HT-29 (cell line): Measurements from ENCODE around the gene DRAM1. TPM values are rescaled to one million over a fixed set of nuclear protein-coding genes. Genes with fewer than 3 reads are reported as not detected.
"Not testable (repeated sequence)": the region's sequence is repeated elsewhere in the genome, so short reads cannot be mapped to it uniquely, and the experiment has no call there.

Source experiments
- DNase-seq: peaks from one replicate; pipeline ENCODE4 v3.0.0-alpha.2; 2015; ENCODE audit warnings: low spot score
- total RNA-seq: library from RNA; depleted of rRNA; stranded (reverse); fragments of >200 nt; shearing (Covaris generic); gene quantifications from 2 replicates; pipeline ENCODE4 v1.2.3, GENCODE V29; 2014; rRNA removed

DRAM1 gene, protein sequence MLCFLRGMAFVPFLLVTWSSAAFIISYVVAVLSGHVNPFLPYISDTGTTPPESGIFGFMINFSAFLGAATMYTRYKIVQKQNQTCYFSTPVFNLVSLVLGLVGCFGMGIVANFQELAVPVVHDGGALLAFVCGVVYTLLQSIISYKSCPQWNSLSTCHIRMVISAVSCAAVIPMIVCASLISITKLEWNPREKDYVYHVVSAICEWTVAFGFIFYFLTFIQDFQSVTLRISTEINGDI
- total RNA-seq = 1.1 and 1.4 TPM in 2 replicates

GRCh38 chr12:101876861-101877805 lies at the start of gene DRAM1:
DRAM1 (plus strand) TSS chr12:101877580; CDS start chr12:101877790, 210 bp downstream.
- peak; percentile 76 for DNase-seq

DNA sequence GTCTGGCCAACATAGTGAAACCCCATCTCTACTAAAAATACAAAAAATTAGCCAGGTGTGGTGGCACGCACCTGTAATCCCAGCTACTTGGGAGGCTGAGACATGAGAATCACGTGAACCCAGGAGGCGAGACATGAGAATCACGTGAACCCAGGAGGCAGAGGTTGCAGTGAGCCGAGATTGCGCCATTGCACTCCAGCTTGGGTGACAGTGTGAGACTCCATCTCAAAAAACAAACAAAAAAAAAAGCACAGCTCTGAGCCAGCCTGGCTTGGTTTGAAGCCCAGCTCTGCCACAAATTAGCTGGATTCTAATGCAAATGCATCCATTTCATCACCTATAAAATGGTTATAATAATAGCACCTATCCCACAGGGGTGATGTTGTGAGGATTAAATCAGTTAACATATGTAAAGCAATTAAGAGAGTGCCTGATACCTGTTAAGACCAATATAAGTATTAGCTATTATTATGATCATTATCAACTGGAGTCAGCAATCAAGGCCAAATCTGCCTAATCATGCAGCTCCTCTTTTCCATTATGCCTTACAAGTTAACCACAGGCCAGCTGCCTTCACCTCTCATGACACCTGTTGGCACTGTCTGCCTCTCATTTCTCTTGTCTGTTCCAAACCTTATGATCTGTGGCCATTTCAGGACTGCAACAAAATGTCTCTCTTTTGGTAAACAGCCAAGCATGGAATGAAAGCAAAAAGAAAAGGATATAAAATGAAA lies 48.8 kb upstream of the DRAM1 start:
- DNase-seq = no peak

DNA sequence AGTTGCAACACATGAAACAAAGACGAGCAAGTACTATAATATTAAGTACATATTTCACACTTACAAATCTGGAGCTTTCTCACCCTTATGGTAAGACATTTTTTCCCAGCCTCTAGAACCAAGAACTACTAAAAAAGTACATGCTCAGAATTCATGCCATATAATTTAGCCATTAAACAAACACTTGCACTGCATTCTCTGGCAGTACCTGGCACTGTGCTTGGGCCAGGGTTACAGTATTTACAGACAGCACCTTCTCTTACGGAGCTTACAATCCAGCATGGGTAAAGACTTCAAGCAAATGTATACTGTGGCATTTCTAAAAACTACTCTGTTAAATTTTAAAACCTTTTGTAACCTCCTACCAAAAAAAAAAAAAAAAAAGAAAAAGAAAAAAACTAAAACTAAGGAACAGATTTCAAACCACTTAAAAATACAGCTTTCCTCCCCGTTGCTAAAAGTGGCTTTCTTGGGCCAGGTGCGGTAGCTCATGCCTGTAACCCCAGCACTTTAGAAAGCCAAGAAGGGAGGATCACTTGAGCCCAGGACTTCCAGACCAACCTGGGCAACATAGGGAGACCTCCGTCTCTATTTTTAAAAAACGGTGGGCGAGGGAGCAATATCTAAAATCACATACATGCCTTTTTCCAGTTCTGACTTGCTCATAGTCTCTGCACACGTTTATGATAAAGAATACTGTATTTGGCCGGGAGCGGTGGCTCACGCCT lies 47.6 kb upstream of the DRAM1 start:
- DNase-seq = peak; percentile 15

DNA sequence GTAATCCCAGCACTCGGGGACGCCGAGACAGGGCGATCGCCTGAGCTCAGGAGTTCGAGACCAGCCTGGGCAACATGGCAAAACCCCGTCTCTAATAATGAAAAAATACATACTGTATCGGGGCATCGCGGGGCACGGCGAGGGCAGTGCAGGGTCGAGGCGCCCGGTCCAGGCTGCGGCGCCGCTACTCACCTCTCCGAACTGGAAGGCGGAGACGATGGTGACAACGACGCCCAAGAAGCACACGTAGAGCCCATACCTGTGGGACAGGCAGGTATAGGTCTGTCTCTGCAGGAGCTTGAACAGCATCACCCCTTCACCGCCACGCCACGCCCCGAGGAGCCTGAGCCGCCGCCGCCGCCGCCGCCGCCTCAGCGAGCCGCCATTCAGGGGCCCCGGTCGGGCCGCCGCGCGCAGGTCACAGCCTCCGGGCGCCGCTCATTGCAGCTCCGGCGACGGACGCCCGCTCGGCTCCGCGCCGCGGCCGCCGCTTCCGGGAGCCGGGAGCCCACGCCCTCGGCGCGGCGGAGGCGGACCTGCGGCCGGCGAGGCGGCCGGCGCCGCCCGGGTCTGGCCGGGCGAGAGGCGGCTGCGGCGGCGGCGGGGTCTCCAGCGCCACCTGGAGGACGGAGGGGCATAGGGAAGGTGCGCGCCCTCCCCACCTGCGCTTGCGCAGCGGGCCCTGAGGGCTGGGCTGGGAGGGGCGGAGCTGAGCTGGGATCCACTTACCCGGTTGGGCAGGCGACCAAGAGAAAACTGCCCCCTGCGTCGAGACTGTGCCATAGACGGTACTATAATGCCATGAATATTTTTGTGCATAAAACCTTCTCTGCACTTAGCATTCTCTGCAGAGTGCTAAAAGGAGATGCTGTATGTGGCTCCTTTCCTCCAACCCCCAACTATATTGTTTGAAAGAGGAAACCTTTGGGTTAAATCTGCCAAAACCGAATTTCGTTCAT lies 46.7 kb upstream of the DRAM1 start, which contains the start of gene GNPTAB:
TSS of gene GNPTAB (minus strand) at position 593 of the 959 bp plus-strand sequence. CDS start at position 309, 284 bp downstream.
- peak; percentile 87 for DNase-seq

GRCh38 chr12:101832030-101832429 lies 45.4 kb upstream of the DRAM1 start:
- no peak for DNase-seq

DNA sequence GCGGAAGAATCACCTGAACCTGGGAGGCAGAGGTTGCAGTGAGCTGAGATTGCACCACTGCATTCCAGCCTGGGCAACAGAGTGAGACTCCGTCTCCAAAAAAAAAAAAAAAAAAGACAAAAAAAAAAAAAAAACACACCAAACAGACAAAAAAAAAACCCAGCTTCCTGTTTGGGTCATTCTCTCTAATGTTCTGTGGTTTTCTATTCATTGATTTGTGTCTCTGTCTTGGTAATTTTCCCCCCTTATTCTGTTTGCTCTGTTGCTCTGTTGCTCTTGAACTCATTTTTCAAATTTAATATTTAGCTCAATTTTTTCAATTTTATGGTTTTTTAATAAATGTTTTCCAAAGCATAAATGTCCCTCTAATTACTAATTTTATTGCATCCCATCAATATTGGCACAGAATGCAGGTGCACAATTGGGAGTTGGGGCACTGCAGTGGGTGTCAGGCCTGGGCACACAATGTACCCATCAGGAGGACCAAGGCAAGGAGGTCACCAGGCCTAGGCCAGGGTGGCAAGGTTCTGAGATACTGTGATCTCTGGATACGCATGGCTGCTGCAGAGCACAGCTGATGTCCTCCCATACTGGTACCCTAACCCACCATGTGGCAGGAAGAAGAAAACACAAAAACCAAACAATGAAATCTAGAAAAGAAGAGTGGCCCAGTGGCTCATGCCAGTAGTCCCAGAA lies 38.6 kb upstream of the DRAM1 start:
- no peak for DNase-seq

GRCh38 chr12:101839324-101840283 lies 37.8 kb upstream of the DRAM1 start:
- DNase-seq = peak; percentile 71

- DNase-seq = no peak
Observed at GRCh38 chr12:101841069-101841468, 36.3 kb upstream of the DRAM1 start.

GRCh38 chr12:101845137-101845711 lies 32.2 kb upstream of the DRAM1 start:
- DNase-seq = no peak

GRCh38 chr12:101847325-101847724 lies 30.1 kb upstream of the DRAM1 start:
- DNase-seq = no peak

- no peak for DNase-seq
Observed at GRCh38 chr12:101850199-101850598, 27.2 kb upstream of the DRAM1 start.

GRCh38 chr12:101852998-101853397 lies 24.4 kb upstream of the DRAM1 start:
- no peak for DNase-seq

DNA sequence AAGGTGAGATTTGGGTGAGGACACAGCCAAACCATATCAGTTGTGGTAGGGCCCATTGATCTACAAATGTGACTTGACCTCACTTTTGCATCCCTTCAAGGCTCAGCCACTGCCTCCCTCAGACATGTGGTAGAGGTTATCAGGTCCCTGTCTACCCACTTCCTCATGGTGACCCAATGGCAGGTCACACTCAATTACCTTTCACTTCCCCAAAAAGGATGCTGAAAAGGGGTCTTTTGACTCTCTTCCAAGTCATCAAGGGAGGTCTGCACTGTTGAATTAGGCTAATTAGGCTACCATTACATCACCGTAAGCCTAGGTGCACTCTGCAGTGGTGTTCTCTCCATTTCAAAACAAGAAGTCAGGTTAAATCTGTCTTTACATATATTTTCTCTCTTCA lies 22.6 kb upstream of the DRAM1 start:
- DNase-seq = no peak

GRCh38 chr12:101855364-101855884 lies 22.0 kb upstream of the DRAM1 start:
- no peak for DNase-seq

DNA sequence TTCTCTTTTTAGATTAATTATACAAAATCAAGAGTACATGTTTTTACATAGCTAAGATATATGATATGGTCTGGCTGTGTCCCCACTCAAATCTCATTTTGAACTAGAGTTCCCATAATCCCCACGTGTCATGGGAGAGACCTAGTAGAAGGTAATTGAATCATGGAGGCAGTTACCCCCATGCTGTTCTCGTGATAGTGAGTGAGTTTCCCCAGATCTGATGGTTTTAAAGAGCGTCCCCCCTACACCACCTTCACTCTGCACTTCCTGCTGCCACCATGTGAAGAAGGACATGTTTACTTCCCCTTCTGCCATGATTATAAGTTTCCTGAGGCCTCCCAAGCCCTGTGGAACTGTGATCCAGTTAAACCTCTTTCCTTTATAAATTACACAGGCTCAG lies 21.4 kb upstream of the DRAM1 start:
- DNase-seq = no peak

GRCh38 chr12:101856614-101857013 lies 20.8 kb upstream of the DRAM1 start:
- DNase-seq = not testable (repeated sequence)

DNA sequence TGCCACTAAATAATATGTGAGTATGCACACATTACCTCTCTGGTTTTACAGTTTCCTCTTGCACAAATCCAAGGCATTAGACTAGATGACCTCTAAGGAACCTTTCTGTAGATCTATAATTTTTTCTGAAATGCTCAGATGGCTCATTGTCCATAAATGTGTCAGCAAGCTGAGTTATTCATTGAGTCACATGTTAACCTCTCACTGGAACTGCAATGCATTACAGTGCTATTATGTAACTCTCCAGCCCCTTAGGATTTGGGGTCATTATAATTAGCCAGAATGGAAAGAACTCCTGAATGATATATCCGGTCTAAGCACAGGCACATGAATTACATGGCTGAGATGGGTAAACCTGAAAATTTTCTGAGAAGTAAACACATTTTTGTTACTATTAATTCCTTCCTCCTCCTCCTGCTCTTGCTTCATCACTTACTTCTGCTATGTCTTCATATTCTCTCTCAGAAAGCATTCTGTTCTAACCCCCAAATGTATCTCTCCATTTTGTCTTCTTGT lies 20.3 kb upstream of the DRAM1 start:
- DNase-seq = no peak
